HepG2 (cell line): ENCODE results near the gene TELO2. TPM values are rescaled to one million over a fixed set of nuclear protein-coding genes. Genes with fewer than 3 reads are reported as not detected.
A peak's percentile ranks its signal among the peaks of the same experiment; 100 is the strongest.

ENCODE experiments used
- ATAC-seq: fragments of 200-7000 bp; cut with Tn5 transposase; 3 replicates; pipeline ENCODE4 v1.9.1; 2020; ENCODE audit warnings: mild to moderate bottlenecking, moderate library complexity
- BruUV-seq: library from RNA; stranded (reverse); fragments of 400-500 nt; replicated peaks from 2 replicates; lab custom pipeline; 2021; lab: Mats Ljungman, UMichigan
- CTCF ChIA-PET: fragments of 300-600 bp; formaldehyde crosslinking; extraction: SDS; loops from one replicate; lab custom pipeline; 2021; ENCODE audit warnings: low total read pairs, inconsistent platforms, low intra/inter-chr PET ratio; lab: Yijun Ruan, JAX
- POLR2A ChIA-PET: fragments of 350-600 bp; sonication (Branson Sonifier 250); formaldehyde crosslinking; loops from one replicate; lab custom pipeline; 2020; ENCODE audit warnings: antibody characterized with exemption, inconsistent platforms; lab: Yijun Ruan, JAX
- DNase-seq: peaks from one replicate; pipeline ENCODE4 v3.0.0-alpha.2; 2015; ENCODE audit warnings: low spot score
- FAIRE-seq: peaks from 3 replicates; lab custom pipeline; 2011; peaks lifted over from hg19 to GRCh38; lab: Jason Lieb, UNC
- H2AFZ ChIP-seq: one replicate; pipeline ENCODE4 v1.6.1; 2011; ENCODE audit warnings: low read length, inconsistent platforms
- H3K27ac ChIP-seq: fragments of 300-600 bp; 3 replicates; pipeline ENCODE4 v1.8.0; 2011; ENCODE audit warnings: mixed run types, mild to moderate bottlenecking, mixed read lengths, low read length, inconsistent platforms; ENCODE audit not compliant: insufficient read depth; ENCODE audit errors: extremely low read length
- H3K27me3 ChIP-seq, 2 experiments: fragments of 200-600 bp in 1 of 2; 2 replicates in 1 of 2; 3 replicates in 1 of 2; pipeline versions ENCODE4 v1.6.0 to v1.8.0; 2011; ENCODE audit warnings: low read length in 2 of 2, mild to moderate bottlenecking in 2 of 2, moderate library complexity in 2 of 2, inconsistent platforms in 1 of 2; ENCODE audit not compliant: insufficient read depth in 2 of 2, control insufficient read depth in 1 of 2
- H3K36me3 ChIP-seq, 2 experiments: fragments of 200-600 bp in 1 of 2; replicated peaks in 1 of 2; 2 replicates in 1 of 2; 3 replicates in 1 of 2; pipeline versions ENCODE4 v1.5.1 to v1.8.0; 2011; ENCODE audit warnings: low read length in 2 of 2, inconsistent platforms in 1 of 2; ENCODE audit not compliant: insufficient read depth in 2 of 2, control insufficient read depth in 1 of 2
- H3K4me1 ChIP-seq: 2 replicates; pipeline ENCODE4 v1.5.1; 2012; ENCODE audit warnings: low read length, inconsistent platforms; ENCODE audit not compliant: insufficient read depth
- H3K4me2 ChIP-seq: 2 replicates; pipeline ENCODE4 v1.6.0; 2011; ENCODE audit warnings: low read depth, low read length, inconsistent platforms
- H3K4me3 ChIP-seq, 3 experiments: fragments of 200-600 bp in 1 of 3; sonication (generic), shearing (Covaris generic) in 1 of 3; replicated peaks in 1 of 3; 2 replicates each; pipeline ENCODE4 v1.5.1; 2011 to 2016; ENCODE audit warnings: low read length in 3 of 3, inconsistent platforms in 2 of 3, low read depth in 2 of 3, mild to moderate bottlenecking in 2 of 3, control low read depth in 1 of 3, mixed read lengths in 1 of 3; ENCODE audit not compliant: insufficient read depth in 1 of 3
- H3K79me2 ChIP-seq: one replicate; pipeline ENCODE4 v1.6.1; 2011; ENCODE audit warnings: low read length, inconsistent platforms; ENCODE audit not compliant: insufficient read depth
- H3K9ac ChIP-seq: 2 replicates; pipeline ENCODE4 v1.6.0; 2011; ENCODE audit warnings: mild to moderate bottlenecking, low read depth, low read length, inconsistent platforms; ENCODE audit not compliant: insufficient read depth
- H3K9me3 ChIP-seq: 2 replicates; pipeline ENCODE4 v1.5.1; 2012; ENCODE audit warnings: mild to moderate bottlenecking, low read length
- H4K20me1 ChIP-seq: 2 replicates; pipeline ENCODE4 v1.6.0; 2011; ENCODE audit warnings: inconsistent platforms, mild to moderate bottlenecking, low read length, moderate library complexity; ENCODE audit not compliant: insufficient read depth
- AGO2 ChIP-seq: fragments of 200-400 bp; formaldehyde crosslinking; optimal IDR thresholded peaks from 2 replicates; pipeline ENCODE3; 2017; ENCODE audit warnings: mild to moderate bottlenecking, low read depth, low read length, moderate library complexity
- RBFOX2 ChIP-seq: fragments of 200-400 bp; formaldehyde crosslinking; IDR thresholded peaks from 2 replicates; pipeline ENCODE4 v1.6.1; 2017; ENCODE audit warnings: low read depth, mild to moderate bottlenecking, low read length
- RERE ChIP-seq: IDR thresholded peaks from 2 replicates; pipeline ENCODE4 v1.6.1; 2016; ENCODE audit warnings: low read depth, missing genetic modification reagents, missing compliant biosample characterization
- SNAPC5 ChIP-seq: sonication (generic); formaldehyde crosslinking; IDR thresholded peaks from 2 replicates; pipeline ENCODE4 v1.8.1; 2023; ENCODE audit warnings: mild to moderate bottlenecking, missing genetic modification reagents, borderline replicate concordance
- ZMAT5 ChIP-seq: sonication (generic); formaldehyde crosslinking; IDR thresholded peaks from 2 replicates; pipeline ENCODE4 v1.5.0; 2020; ENCODE audit warnings: mild to moderate bottlenecking, low read depth, missing genetic modification reagents, borderline replicate concordance
- WGBS: methylation state at CpG from one replicate; pipeline ENCODE4 v1.1.6; 2017; ENCODE audit warnings: low lambda C conversion rate; 5-methylcytosine and 5-hydroxymethylcytosine counted together
- in situ Hi-C: cut with HindIII; loops from 2 replicates; pipeline ENCODE4 v1.10.0; 2017; ENCODE audit warnings: low pct_unique_long_range_greater_than_20kb; ENCODE audit not compliant: extremely low pct_ligation_motif_present
- intact Hi-C: fragments of 100-400 bp; cut with micrococcal nuclease; formaldehyde crosslinking; loops from one replicate; pipeline ENCODE4 v1.10.0; 2022; ENCODE audit not compliant: unreplicated experiment
- polyA plus RNA-seq, 8 experiments: library from polyadenylated mRNA; depleted of rRNA in 3 of 8; stranded (reverse) in 7 of 8; unstranded in 1 of 8; fragments of >200 nt; fragmentation: Illumina TruSeq in 4 of 8; extraction: Trizol in 4 of 8; gene quantifications; 2 replicates each; pipeline versions ENCODE4 v1.2.1 to v1.2.3, GENCODE V29; 2011 to 2016; ENCODE audit warnings: low read depth in 4 of 8, missing spikeins in 1 of 8, mixed read lengths in 1 of 8; ENCODE audit not compliant: insufficient read depth in 1 of 8
- total RNA-seq, 5 experiments: library from RNA; depleted of rRNA; stranded (reverse); fragments of >200 nt; fragmentation: Illumina TruSeq; extraction: Trizol; gene quantifications; 2 replicates each; pipeline ENCODE4 v1.2.3, GENCODE V29; 2016; ENCODE audit warnings: low read depth in 1 of 5

Gene TELO2
- total and polyA plus RNA-seq, 2 of the 13 experiments (the other 11 are each of a cell fraction or from before 2014, with no cell fraction given), result 10.1 to 17.9 TPM

GRCh38 chr16:1500465-1501150 is 7.4 kb downstream of the TELO2 start (continued):
- no peak for TF ChIP-seq RERE (CRISPR knock-in tag)
- TF ChIP-seq ZMAT5 (CRISPR knock-in tag), result no peak
- TF ChIP-seq RBFOX2, result peak; percentile 22

- H3K27ac ChIP-seq, result no peak overlapping the region
- H3K4me3 ChIP-seq, result no peak overlapping the region
- BruUV-seq, result no TSS peak
- DNase-seq (no peak), FAIRE-seq (no peak), ATAC-seq (no peak)
- no peak for TF ChIP-seq SNAPC5 (CRISPR knock-in tag)
- peak; percentile 48 for TF ChIP-seq AGO2
- H3K27me3 ChIP-seq, result no peaks in the 10 kb centered on the region
- H3K9me3 ChIP-seq, result no peaks in the 10 kb centered on the region
- H3K4me1 ChIP-seq, result no peaks in the 10 kb centered on the region
- CTCF ChIA-PET, result no interaction called here
- POLR2A ChIA-PET, result no interaction called here
- intact Hi-C loops, result no loop called here
- H3K9ac ChIP-seq, result no peak overlapping the region
- no peaks in the 10 kb centered on the region for H4K20me1 ChIP-seq
- WGBS, result 100% methylated on average over 9 of the region's 23 CpGs
- in situ Hi-C loops, result no loop called here
- no peak overlapping the region for H2AFZ ChIP-seq
- peaks cover 8 to 30% of the 10 kb centered on the region in 2 experiments; a peak in 2 of 5 replicates for H3K36me3 ChIP-seq
- H3K79me2 ChIP-seq, result no peaks in the 10 kb centered on the region
- H3K4me2 ChIP-seq, result no peak overlapping the region
These were observed 8.5 kb downstream of the TELO2 start for GRCh38 chr16:1501630-1502029.
